Glomerular visceral epithelial cell (primary cell): ENCODE data around the gene RASGRP2.
A peak's percentile ranks its signal among the peaks of the same experiment; 100 is the strongest.

ENCODE experiments used
- DNase-seq: peaks from one replicate; pipeline ENCODE4 v3.0.0-alpha.2; 2016; ENCODE audit errors: extremely low spot score

RASGRP2 gene

DNA sequence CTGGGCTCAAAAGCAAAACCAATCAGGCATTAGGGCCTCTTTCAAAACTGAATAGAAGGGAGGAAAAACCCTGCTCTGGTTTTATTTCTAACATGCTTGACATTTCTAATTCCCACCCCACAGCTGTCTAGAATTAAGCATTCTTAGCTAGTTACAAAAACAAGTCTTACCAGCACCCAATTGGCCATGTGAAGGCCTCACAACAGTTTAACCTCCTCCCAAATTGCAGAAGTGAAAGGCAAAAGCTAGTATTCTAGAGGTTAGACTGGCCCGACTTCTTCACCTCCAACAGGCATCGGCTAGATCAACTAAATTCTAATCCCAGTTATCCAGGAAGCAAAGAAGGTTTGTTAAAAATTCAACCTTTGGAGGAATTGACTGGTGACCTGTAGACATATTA is 27.9 kb upstream of the RASGRP2 start:
- DNase-seq: no peak

DNA sequence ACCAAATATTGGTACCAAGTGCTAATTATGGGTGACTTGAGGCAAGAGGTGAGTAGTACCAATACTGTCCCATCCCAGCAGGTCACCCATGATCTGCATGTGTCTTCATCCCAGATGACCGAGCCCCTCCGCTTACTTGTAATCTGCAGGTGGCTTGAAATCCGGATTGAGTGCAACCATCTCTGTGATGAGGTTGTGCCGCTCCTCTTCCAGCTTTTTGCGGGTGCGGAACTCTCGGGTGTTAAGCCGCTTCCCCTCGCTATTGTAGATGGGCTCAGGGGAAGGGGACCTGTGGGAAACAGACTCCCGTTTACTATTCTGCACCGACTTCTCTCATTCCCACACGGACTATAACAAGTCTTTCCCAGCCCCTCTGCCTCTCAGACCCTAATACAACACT is 26.2 kb upstream of the RASGRP2 start:
- no peak for DNase-seq

DNA sequence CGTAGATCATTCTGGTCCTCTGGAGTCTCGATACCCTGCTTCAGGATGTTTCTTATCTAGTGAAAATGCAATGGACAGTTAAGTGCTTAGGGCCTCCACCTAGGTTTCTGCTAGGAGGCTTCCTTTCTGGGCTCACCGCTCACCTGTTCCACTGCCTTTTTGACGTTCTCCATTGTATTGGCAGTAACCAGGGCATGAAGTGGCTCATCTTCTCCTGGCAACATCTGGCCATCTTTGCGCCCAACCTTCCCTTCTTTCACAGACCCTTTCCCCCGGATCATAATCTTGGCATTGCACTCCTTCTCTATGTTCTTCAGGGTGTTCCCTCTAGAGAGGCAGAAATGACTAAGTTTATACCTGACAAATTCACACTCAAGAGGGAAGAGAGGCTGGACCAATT is 25.3 kb upstream of the RASGRP2 start:
- no peak for DNase-seq

DNA sequence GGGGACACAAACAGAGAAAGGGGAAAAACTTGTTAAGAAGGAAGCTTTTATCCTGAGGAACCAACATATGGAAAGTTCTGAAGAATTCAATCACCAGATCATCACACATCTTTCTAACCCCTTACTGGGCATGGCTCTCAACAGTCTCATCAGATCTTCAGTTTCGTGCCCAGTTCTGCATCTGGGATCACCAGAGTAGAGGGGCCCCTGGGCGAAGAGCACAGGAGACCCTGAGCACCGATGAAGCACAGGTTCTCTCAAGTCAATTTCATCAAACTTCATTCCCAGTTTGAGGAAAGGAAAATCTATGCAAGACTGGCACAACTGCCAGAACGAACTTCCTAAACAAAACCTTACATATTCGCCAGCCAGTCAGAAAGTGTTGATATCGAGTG is 24.4 kb upstream of the RASGRP2 start:
- no peak for DNase-seq

DNA sequence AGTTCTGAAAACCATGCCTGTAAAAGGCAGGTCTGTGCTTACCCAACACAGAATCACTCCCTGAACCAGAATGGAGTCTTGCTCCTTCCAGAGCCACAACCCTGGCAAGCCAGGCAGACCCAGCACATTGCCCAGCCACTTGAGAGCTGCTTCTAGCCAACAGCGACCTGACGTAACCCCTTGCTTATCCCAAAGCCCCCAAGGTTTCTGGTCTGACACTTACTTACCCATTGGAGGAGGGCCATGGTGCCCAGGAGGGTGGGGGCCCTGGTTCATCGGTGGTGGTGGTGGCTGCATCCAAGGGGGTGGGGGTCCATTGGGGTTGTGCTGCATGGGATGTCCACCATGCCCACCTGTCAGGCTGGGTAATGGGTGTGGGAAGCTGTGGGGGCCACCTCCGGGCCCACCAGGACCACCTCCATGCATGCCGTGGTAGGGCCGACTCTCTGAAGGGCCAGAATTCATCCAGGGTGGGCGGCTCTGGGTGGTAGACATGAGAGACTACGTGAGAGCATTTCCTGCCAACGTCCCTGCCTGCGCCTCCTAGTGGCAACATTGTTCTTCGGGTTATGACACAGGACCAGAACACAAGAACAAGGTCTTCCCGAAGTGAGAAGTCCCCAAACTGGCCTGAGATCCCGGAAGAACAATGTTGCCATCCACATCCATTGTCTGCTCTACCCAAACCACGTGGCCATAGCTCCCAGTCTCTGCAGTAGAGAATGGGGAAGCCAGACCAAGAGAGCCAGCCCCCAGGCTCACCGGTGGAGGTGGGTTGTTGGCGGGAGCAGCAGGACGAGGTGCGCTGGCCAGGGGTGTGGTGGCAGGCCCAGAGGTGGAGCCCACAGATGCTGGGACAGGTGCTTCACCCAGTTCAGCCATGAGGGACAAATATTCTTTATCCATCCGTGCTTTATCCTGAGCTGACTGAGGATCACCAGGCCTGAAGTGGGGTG is 23.7 kb upstream of the RASGRP2 start:
- DNase-seq: peak; percentile 58

DNA sequence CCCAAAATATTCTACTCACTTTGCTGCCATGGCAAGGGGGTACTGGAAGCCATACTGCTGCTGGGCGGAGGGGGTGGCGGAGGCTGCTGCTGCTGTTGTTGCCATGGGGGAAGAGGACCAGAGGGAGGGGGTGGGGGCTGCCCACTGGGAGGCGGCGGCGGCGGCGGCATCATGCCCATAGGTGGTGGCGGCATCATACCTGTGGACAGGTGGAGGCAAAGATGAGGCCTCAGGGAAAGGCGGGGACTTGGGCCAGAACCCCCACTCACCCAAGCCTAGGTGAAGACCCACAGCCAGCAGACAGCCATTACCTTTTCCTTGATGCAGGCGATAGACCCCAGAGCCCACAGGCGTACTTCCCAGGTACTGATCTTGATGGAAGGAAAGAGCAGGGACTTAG is 22.9 kb upstream of the RASGRP2 start:
- no peak for DNase-seq

DNA sequence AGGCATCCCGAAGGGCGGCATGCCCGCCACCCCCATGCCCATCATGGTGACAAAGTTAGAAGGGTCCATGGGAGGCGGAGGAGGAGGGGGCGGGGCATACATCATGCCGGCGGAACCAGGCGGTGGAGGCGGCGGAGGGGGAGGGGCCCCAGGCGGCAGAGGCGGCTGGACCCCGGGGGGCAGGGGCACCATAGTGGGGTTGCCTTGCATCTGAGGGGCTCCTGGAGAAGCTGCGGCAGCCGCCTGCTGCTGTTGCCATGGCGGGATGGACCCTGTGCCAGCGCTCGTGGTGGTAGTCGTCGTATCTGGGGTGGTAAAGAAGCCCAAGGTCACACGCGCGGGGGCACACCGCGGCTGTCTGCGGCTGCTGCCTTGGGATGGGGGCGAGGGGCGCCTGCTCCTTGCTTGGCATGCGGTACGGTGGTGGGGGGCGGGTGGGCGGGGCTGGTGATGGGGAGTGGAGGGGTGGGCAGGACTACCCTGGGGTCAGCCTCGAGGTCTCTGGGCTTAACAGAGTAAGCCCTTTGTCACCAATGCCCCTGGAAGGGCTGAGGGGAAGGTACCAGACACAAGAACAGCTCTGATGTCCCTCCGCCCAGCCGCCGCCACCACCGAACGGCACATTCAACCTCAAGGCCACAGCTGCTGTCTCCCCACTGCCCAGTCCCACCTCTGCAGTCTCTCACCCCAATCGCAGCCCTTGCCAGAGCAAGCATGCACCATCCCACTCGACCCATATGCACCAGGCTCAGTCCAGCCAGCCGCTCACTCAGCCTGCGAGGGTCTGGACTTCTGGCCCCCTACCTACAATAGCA is 22.1 kb upstream of the RASGRP2 start:
- no peak for DNase-seq

DNA sequence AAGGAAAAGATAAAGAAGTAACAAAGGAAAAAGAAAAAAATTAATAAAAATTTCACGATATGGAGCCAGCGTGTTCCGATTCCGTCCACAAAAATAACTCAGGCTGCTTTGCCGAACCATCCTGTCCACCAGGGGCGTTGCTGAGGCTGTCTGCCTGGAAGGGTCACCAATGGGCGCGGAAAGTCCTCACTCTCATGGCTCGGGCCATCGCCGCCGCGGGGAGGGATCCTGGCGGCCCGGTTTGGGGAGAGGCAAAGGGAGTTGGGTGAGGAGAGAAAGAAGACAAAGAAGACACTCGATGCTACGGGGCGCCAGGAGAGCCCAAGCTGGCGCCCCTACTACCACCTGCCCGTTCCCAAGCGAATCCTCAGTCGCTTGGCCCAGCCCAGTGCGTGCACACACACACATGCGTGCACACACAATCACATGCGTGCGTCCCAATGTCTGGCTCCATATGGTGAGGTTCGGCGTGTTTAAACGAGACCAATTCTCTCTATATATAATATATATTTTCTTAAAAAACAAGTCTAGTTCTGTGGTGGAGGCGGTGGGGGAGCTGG is 21.4 kb upstream of the RASGRP2 start:
- no peak for DNase-seq

DNA sequence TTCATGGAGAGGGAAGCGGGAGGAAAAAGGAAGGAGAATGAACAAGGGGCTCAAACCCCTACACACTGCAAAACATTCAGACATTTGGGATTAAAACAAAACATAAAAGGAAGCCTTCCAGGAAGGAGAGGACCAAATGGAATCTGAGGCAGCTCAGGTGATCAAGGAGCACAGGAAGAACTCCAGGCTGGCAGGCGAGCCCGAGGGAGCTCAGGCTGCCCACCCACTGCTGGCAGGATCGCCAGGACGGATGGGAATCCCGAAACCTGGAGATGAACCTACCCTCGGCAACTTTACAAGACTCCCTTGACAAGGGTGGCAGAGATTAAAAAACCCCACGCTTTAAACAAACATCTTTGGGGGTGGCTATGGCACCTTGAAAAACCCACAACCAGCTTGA is 20.8 kb upstream of the RASGRP2 start:
- DNase-seq: no peak

DNA sequence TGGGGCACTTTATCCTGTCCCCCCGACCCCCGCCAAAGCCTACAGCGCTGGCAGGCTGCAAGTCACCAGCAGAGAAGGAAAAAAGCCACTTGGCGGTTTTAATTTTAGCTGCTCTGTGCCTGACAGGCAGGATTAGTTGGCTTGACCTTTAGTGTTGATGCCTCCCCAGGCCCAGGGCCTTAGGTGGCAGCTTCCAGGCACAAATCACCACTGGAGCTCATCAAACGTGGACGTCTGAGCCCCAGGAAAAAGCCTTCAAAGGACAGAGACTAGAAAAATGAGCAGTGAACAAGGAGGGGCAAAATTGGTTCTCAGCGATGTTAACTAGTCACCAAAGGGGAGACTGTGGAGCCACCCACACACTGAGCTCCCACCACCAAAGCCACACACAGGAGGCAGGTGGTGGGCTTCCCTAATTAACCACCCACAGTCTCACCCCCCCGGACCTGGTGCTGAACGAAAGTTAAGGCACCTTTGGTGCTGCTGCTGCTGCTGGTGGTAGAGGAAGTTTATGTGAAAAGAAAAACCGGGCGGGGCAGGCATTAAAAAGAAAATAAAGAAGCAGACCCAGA is 20.2 kb upstream of the RASGRP2 start:
- DNase-seq: no peak

DNA sequence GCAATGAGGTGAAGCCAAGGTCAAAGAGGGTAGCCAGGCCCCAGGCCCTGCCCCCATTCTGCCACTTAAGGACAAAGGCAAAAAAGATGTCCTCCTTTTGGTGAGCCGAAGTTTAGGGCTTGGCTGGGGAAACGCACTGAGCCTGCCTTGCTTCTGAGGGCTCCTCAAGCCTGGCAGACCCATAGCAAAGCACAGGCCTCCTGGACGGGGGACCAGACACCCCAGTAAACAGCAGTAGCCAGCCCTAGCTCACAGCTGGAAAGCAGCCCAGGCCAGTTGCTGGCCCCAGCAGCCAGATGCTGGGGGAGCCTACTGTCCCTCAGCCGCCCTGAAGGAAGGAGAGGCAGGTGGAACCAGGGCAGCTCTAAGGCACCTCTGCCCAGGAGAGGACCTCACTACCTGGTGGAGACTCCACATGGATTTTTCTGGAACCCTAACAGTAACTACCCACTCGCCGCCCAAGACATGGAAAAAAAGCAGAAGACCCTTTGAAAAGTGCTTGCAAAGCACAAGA is 19.6 kb upstream of the RASGRP2 start:
- DNase-seq: no peak

DNA sequence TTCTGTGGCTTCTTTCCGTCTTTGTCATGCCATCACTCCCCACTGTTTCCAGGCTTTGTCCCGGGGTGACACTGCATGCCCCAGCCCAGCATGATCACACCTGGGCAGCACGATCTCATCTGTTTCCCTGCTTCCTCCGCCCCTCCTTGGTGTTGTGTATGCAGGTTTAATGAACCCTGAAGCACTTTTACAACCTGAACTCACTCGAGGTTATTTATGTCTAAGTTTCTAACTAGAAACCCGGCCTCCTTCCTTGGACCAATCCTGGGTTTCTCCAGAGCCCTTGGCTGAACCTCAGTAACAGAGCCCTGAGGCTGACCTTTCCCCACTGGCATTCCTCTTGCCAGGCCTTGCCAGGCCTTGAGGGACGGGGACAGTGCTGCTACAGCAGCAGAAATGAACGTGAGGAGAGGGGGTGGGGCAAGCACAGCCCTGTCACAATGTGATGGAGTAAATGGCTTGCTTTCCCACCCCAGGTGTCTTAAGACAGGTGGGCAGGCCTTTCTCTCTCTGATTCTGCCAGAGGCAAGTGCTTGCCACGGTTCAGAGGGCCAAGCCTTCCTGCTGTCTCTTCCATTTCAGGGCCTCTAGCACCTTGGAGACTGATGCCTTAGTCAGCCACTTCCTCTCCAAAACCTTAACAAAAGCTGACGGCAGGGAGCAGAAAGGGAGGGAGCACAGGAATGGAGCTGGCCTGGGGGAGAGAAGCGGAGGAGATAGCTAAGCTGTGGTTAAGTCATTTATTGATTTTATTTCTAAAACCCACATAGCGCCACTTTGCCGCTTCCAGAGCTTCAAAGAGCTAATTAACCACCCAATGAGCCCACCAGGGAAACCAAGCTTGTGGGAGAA is 19.0 kb upstream of the RASGRP2 start:
- peak; percentile 85 for DNase-seq

DNA sequence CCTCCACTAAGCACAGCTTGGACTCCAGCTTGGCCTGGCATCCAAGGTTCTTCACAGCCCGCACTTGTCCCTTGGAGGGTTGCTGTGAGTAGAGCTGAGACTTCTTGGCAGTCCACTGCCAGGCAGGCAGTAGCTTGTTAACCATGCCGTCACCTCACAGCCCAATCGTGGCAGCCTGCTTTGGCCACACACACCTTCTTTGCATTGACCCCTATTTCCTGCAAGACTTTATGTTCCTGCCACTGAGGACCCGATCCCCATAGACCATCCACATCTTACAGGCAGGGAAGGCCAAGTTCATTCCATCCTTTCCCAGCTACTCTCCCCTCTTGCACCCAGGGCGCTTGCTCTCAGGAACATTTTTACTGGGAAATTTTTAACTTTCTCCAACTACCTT is 18.3 kb upstream of the RASGRP2 start:
- DNase-seq: no peak

DNA sequence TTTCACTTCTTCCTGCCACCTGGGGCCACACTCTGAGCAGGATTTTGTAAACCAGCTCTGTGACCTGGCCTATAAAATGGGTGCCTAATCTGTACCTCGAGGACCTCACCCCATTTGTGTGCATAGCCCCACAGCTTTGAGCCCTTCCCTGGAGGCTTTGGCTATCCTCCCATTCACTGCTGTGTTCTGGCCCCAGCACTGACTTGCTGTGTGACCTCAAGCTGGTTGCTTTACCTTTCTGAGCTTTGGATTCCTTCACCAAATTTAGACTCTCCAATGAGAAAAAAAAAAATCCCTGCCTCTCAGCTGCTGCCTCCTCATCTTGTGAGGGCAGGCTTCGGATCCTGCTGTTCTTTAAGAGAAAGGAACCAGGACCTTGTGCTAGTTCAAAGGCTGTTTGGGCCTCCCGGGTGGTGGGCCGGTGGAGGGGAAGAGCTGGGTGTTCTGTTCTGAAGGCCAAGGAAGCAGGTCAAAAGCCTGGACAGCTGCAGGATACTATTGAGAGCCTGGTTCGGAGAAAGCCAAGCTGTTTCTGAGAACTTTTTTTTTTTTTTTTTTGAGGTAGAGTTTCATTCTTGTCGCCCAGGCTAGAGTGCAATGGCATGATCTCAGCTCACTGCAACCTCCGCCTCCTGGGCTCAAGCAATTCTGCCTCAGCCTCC is 16.9 kb upstream of the RASGRP2 start:
- DNase-seq: no peak

DNA sequence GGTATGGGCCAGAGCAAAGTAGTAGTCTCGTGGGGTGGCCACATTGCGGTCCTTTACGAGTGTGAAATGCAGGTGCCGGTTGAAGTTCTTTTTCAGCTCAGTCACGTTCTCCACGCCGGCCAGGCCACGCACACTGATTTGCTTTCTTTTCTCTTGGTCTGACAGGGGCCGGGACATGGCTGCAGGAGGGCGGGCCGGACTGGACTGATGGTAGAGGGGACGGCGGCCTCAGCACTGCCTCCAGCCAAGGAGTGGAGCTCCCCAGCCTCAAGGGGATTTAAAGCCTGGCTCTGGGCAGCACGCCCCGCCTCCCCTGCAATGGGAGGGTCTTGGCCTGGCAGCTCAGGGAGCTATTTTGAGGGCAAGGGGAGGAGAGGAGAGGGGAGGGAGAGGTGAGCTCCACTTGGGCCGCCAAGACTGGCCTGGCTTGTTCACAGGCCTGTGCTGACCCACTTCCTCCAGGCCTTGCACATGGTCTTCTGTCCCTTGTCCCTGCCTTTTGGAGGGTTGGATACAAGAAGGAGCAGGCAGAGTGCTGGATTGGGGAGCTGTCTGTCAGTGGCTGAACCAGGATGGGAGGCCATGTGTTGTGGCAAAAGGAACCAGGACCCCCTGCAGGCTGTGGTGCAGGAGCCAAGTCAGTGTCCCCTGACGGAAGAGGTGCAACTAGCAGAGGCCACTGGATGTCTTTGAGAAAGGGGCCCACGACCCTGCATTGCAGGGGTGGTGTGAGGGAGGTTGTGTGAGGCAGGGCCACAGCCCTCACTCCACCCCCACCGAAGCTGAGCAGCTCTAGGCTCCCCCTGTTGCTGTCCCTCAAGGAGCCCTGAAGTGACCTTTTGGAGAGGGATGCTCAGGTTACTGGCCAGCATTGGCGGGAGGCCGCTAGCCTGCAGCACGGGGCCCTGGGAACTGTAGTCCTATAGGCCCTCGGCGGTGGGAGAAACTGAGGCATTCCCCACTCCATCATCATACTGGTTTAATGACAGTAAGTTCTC is 16.1 kb upstream of the RASGRP2 start, which contains the start of gene PYGM:
Gene PYGM (minus strand): TSS at position 253 of the 998 bp plus-strand sequence. CDS start 76 bp downstream, at position 177.
- DNase-seq: no peak

DNA sequence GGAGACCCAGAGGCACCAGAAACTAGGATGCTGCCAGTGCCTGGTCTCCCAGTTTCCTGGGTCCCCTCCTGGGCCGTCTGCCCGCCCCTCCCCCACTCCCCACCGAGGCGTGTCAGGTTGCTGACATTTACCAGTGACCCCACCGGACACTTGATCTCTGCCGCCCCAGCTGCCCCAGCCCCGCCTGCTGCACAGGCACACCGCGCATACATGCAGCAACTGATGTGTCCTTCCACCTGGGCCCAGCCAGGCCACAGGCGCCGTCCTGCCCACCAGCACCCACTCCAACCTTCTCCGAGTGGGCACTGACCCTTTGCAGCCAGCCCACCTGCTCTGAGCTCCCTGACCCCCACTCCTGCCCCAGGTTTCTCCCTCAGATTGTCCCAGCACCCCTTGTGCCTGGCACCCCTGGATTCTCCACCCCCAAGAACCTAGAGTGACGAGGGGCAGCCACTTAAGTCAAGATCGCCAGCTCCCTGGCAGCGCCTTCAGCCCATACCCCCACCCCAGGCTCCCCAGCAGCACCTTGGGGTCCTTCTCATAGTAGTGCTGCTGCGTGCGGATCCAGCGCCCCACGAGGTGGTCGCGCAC is 15.3 kb upstream of the RASGRP2 start:
- DNase-seq: no peak

DNA sequence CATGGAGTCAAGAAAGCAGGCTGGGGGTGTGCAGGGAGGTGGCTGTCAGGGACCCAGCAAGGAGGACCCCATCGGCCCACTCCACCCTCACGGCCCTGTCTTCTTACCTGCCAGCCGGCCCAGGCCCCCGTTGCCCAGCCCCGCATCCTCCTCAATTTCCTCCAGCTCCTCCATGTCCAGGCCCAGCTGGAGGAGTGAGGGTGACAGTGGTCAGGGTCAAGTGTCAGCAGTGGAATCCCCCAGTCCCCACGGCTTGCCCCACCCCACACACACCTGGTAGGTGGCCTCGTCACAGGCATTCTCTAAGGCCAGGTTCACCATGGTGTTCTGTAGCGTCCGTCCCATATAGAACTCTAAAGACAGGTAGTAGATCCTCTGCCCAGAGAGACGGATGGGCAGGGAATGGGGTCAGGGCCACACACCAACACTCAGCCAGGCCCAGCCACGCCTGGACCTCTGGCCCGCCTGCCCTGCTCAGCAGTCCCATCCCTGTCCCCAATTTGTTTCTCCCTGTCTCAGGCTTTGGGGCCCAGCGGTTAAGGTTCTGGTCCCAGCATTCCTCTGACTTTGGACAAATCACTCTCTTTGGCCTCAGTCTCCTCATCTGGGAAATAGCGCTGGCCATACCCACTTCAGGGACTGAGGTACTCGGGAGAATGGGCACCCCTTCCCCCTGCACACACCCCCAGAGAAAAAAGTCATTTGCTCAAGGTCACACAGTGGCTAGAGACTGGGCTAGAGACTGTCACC is 14.6 kb upstream of the RASGRP2 start:
- no peak for DNase-seq
